Measurements from ENCODE around the gene ZNF511.

The ZNF511 gene

GRCh38 chr10:133359972-133360610 lies 51.4 kb downstream of the ZNF511 start:
- no peak for DNase-seq
- intact Hi-C loops (cut with DNase I): no loop called here

- no peak for DNase-seq
- intact Hi-C loops (cut with DNase I): no loop called here
These were observed 52.5 kb downstream of the ZNF511 start for GRCh38 chr10:133361227-133361626.

GRCh38 chr10:133361773-133362441 lies 53.2 kb downstream of the ZNF511 start:
- no peak for DNase-seq
- intact Hi-C loops (cut with DNase I): no loop called here

Measured in posterior cingulate gyrus (tissue), 11 donors.